CD4-positive, alpha-beta T cell treated with Interferon gamma for 1 hour (primary cell): ENCODE results near the gene INTS12.
"Not testable (repeated sequence)": the region's sequence is repeated elsewhere in the genome, so short reads cannot be mapped to it uniquely, and the experiment has no call there.

Experiments used
- DNase-seq: peaks from one replicate; pipeline ENCODE4 v3.0.0-alpha.2; 2020

Gene INTS12

GRCh38 chr4:105708181-105709080, at the start of gene INTS12, which contains the start of gene GSTCD:
TSS of gene INTS12 (minus strand) at chr4:105708689. CDS start at chr4:105700005, 8,684 bp downstream.
TSS of gene GSTCD (plus strand) at chr4:105708784. CDS start at chr4:105717614, 8,830 bp downstream.
- DNase-seq, result peak; percentile 83

GRCh38 chr4:105755375-105755774, 46.9 kb upstream of the INTS12 start:
- DNase-seq, result no peak

GRCh38 chr4:105753361-105753760, 44.9 kb upstream of the INTS12 start:
- DNase-seq, result no peak

GRCh38 chr4:105751718-105752299, 43.3 kb upstream of the INTS12 start:
- no peak for DNase-seq

GRCh38 chr4:105748222-105748621, 39.7 kb upstream of the INTS12 start:
- DNase-seq, result no peak

DNA sequence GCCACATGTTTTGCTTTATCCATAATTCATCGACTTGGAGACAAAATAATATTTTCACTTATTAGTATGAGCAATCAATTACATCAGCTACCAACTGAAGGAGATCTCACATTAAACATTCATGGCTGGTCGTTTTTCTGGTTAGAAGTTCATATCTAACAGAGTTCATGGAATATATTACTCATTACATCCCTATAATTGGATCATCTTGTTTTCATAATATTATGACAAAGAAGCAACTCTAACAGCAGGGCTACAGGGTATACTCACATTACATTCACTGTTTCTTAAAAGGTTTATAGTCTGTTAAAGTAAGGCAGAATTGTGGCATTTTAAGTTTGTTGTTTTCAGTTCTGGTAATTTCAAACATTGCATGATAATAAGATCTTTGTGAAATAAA, 33.1 kb upstream of the INTS12 start:
- no peak for DNase-seq

DNA sequence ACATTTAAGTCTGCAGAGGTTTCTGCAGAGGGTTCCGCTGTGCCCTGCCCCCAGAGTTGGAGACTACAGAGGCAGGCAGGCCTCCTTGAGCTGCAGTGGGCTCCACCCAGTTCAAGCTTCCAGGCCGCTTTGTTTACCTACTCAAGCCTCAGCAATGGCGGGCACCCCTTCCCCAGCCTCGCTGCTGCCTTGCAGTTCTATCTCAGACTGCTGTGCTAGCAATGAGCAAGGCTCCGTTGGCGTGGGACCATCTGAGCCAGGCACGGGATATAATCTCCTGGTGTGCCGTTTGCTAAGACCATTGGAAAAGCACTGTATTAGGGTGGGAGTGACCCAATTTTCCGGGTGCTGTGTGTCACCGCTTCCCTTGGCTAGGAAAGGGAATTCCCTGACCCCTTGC, 26.7 kb upstream of the INTS12 start:
- DNase-seq, result not testable (repeated sequence)

- not testable (repeated sequence) for DNase-seq
Measured at GRCh38 chr4:105729895-105730294, 21.4 kb upstream of the INTS12 start.

GRCh38 chr4:105725623-105726022, 17.1 kb upstream of the INTS12 start:
- DNase-seq, result no peak

DNA sequence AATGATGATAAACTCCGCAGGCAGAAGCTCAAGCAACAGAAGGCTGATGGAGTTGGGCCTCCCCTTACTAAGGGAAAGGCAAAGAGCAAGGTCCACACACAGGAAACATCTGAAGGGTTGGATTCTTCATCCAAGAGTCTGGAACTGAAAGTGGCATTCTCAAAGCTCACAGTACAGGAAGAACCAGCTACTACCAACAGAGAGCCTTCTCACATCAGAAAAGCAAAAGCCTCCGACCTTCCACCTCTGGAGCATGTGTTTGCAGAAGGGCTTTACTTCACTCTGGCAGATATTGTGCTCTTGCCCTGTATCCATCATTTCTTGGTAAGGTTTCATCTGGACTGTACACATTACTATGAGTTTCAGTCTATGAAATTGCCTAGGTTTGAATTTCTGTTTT, 10.7 kb upstream of the INTS12 start:
- no peak for DNase-seq

- DNase-seq, result no peak
Measured at GRCh38 chr4:105715692-105716278, 7.3 kb upstream of the INTS12 start.

DNA sequence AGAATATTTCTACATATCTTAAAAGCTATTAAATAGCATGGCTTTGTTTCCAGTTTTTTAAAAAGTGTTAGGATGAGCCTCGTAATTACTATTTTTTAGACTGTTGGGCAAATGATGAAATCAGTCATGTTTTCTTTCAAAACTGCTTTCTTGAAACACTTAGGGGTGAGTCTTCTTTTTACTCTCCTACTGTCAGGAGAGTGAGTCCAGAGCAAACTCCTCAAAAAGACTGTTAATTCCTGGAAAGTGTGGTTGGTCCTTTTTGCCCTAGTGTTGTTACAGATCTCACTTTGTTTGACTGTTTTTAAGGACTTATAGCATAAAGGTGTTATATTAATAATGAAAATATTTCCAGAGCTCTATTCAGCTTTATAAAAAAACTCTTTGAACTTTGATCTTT, 6.4 kb upstream of the INTS12 start:
- no peak for DNase-seq

- DNase-seq, result no peak
Measured at GRCh38 chr4:105714071-105714521, 5.6 kb upstream of the INTS12 start.

DNA sequence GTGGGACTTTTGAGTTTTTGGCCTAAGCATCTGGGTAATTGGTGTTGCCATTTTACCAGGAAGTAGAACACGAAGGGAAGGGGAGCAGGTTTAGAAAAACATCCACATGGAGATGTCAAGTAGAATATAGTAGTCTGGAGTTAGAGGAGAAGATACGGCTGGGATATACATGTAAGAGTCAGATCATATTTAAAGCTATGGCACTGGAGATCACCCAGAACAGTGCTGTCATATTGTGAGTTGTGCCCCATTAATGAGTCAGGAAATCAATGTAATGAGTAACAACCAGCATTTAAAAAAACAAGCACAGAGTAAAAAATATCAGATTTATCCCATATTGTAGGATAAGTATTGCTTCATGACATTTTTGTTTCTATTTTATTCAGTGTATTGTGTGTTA, 4.3 kb upstream of the INTS12 start:
- no peak for DNase-seq

- no peak for DNase-seq
Measured at GRCh38 chr4:105710678-105711077, 2.2 kb upstream of the INTS12 start.

DNA sequence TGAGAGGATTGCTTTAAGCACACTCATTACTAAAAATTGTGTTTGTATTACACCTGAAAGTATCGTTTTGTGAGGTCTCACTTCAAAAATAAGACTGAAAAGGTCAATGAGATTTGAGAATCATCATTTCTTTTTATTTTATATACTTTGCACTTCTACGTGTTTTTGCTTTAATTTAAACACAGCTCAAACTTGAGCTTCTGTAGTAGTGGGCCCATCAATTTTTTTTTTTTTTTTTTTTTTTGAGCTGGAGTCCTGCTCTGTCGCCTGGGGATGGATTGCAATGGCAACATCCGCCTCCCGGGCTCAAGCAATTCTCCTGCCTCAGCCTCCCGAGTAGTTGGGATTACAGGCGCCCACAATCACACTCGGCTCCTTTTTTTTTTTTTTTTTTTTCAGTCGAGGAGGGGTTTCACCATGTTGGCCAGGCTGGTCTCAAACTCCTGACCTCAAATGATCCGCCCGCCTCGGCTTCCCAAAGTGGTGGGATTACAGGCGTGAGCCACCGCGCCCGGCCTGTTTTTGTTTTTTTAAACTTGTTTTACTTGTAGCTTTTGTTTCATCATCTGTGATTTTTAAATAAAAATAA, 1.6 kb upstream of the INTS12 start:
- no peak for DNase-seq

- no peak for DNase-seq
Measured at GRCh38 chr4:105709081-105709450, 577 bp upstream of the INTS12 start.

DNA sequence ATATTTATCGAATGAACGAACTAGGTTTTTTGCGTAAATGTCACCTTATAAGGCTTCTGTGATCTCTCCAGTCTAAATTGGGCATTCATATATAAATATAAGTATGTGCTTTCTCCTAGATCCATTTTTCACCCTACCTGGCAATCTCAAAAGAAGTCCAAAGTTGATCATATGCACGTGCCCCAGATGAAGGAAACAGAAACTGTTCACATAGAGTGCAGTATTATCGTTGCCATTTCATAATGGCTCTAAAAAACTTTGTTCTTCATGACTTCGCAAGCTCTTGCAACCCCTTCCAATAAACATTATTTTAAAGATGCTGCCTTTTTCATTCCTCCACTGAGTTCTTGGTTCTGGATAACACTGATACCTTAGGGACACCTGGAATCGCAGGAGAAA, 708 bp downstream of the INTS12 start:
- DNase-seq, result no peak

DNA sequence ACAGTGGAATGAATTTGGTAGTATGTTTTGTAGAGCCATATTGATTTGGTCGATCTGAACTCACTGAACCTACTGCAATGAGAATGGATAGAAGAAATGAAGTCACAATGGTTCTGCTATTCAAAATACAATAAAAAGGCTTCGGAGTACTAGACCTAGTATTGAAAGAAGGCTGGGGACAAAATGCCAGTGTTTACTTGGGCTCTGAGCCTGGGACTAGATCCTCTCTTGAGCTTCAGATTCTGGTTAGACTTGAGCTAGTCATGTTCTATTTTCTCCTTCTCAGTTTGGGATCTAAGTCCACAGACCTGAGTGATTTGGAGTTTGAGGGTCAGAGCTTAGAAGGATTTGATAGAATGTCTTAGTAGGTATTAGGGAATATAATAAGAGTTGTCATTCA, 9.9 kb downstream of the INTS12 start:
- DNase-seq, result no peak

GRCh38 chr4:105695832-105696231, 12.7 kb downstream of the INTS12 start:
- DNase-seq, result not testable (repeated sequence)

DNA sequence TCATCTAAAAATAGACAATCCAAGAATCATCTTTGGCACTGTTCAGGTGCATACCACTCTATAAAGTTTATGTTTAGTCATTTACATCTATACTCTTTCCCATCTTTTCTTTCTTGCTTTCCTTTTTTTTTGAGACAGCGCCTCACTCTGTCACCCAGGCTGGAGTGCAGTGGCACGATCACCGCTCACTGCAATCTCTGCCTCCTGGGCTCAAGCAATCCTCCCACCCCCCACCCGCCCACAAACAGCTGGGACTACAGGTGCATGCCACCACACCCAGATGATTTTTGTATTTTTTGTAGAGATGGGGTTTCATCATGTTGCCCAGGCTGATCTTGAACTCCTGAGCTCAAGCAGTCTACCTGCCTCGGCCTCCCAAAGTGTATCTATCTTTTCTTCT, 13.7 kb downstream of the INTS12 start:
- not testable (repeated sequence) for DNase-seq

GRCh38 chr4:105686571-105686970, 21.9 kb downstream of the INTS12 start:
- DNase-seq, result no peak

DNA sequence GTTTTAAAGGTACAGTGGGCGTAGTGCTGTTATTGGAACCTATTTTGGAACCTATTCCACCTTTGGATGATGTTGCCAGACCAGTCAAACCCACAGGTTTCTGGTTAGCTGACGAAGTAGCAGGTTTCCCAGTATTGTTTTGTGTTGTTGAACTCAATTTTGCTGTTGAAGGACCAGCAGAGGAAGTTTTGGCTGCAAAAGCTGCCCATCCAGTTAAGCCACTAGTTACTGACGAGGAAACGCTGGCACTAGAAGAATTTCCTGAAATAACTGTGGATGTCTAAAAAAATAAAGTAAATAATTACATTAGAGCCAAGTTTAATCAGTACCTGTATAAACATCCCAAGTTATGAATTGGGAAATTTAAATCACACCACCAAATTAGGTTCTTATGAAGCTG, 25.5 kb downstream of the INTS12 start:
- no peak for DNase-seq

DNA sequence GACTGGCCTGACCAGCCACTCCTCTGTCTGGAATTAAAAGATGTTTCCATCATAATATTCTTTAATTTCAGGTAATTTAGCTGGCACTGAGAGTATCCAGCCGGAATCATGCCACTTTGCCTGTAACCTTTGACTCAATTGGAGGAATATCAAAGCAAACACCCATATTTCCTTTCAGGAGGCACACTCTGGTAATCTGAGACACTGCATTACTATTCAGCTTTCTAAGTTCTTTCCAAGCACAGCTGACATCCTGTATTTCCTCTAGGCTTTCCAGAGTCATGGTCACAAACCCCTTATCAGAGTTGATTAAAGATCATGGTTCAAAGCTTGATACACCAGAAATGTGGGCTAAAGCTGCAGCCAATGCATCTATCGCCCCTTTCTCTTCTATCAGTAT, 29.3 kb downstream of the INTS12 start:
- no peak for DNase-seq
